Fibroblast of lung (primary cell): ENCODE measurements around the gene MCRS1. TPM values are rescaled to one million over a fixed set of nuclear protein-coding genes. Genes with fewer than 3 reads are reported as not detected.

ENCODE experiments used
- DNase-seq, 2 donors: peaks; one replicate each; pipeline versions ENCODE4 v3.0.0 to v3.0.0-alpha.2; 2010; ENCODE audit warnings: low read depth in 2 of 2
- H2AFZ ChIP-seq: 2 replicates; pipeline ENCODE4 v1.5.1; 2012; ENCODE audit warnings: low read length, control low read depth, inconsistent platforms
- H3K27ac ChIP-seq: 2 replicates; pipeline ENCODE4 v1.5.1; 2011; ENCODE audit warnings: low read length, control low read depth; ENCODE audit not compliant: insufficient read depth
- H3K27me3 ChIP-seq: 2 replicates; pipeline ENCODE4 v1.5.1; 2011; ENCODE audit warnings: mild to moderate bottlenecking, low read length; ENCODE audit not compliant: control insufficient read depth, insufficient read depth
- H3K36me3 ChIP-seq: 2 replicates; pipeline ENCODE4 v1.5.1; 2011; ENCODE audit warnings: low read length; ENCODE audit not compliant: control insufficient read depth, insufficient read depth
- H3K4me1 ChIP-seq: 2 replicates; pipeline ENCODE4 v1.5.1; 2011; ENCODE audit warnings: low read length; ENCODE audit not compliant: control insufficient read depth, insufficient read depth; ENCODE audit errors: extremely low read depth
- H3K4me2 ChIP-seq: 2 replicates; pipeline ENCODE4 v1.5.1; 2011; ENCODE audit warnings: low read length, control low read depth; ENCODE audit not compliant: insufficient read depth; ENCODE audit errors: extremely low read depth
- H3K4me3 ChIP-seq, 4 experiments: fragments of 200-600 bp in 1 of 4; sonication (generic) in 1 of 4; replicated peaks in 1 of 4; 2 replicates each; pipeline ENCODE4 v1.5.1; 2011 to 2016; ENCODE audit warnings: low read length in 4 of 4, low read depth in 3 of 4, mild to moderate bottlenecking in 3 of 4, control low read depth in 2 of 4, inconsistent platforms in 1 of 4, mixed read lengths in 1 of 4; ENCODE audit not compliant: insufficient read depth in 1 of 4; ENCODE audit errors: control extremely low read depth in 1 of 4
- H3K79me2 ChIP-seq: 2 replicates; pipeline ENCODE4 v1.5.1; 2012; ENCODE audit warnings: mild to moderate bottlenecking, low read length, inconsistent platforms; ENCODE audit not compliant: control insufficient read depth, insufficient read depth
- H3K9ac ChIP-seq: 2 replicates; pipeline ENCODE4 v1.5.1; 2011; ENCODE audit warnings: mild to moderate bottlenecking, low read length, control low read depth; ENCODE audit not compliant: insufficient read depth
- H3K9me3 ChIP-seq: 2 replicates; pipeline ENCODE4 v1.5.1; 2012; ENCODE audit warnings: low read depth, low read length; ENCODE audit not compliant: control insufficient read depth, insufficient read depth
- H4K20me1 ChIP-seq: 2 replicates; pipeline ENCODE4 v1.5.1; 2011; ENCODE audit warnings: low read length; ENCODE audit not compliant: control insufficient read depth, insufficient read depth; ENCODE audit errors: extremely low read depth
- CTCF ChIP-seq, 2 donors: IDR thresholded peaks in 1 of 2; conservative IDR thresholded peaks in 1 of 2; 1 replicate in 1 of 2; 2 replicates in 1 of 2; pipeline ENCODE4 v1.5.1; 2011 to 2012; ENCODE audit warnings: low read length in 2 of 2, control low read depth in 1 of 2, inconsistent platforms in 1 of 2, low read depth in 1 of 2, mild to moderate bottlenecking in 1 of 2
- EZH2 ChIP-seq: IDR thresholded peaks from 2 replicates; pipeline ENCODE4 v1.5.1; 2012; ENCODE audit warnings: low read length, control low read depth, mild to moderate bottlenecking; ENCODE audit errors: missing control alignments
- polyA plus RNA-seq, 2 donors: library from polyadenylated mRNA; depleted of rRNA in 1 of 2; stranded (reverse) in 1 of 2; unstranded in 1 of 2; fragments of >200 nt; gene quantifications; 2 replicates each; pipeline ENCODE4 v1.2.1, GENCODE V29; 2011 to 2012; ENCODE audit warnings: missing spikeins in 1 of 2
- total RNA-seq: library from RNA; depleted of rRNA; stranded (reverse); fragments of >200 nt; gene quantifications from 2 replicates; pipeline ENCODE4 v1.2.1, GENCODE V29; 2014

The MCRS1 gene
- total and polyA plus RNA-seq, 2 donors (not counting 1 experiment from before 2014, with no cell fraction given), result 51.1 to 52.2 TPM

GRCh38 chr12:49558526-49558925 is 9.4 kb downstream of the MCRS1 start:
- Histone ChIP-seq H2AFZ (no peak overlapping the region), H3K9me3 (no peaks in the 10 kb centered on the region), H3K27ac (no peak overlapping the region), H3K36me3 (peaks cover 22% of the 10 kb centered on the region), H3K79me2 (no peaks in the 10 kb centered on the region), H3K9ac (no peak overlapping the region), H3K4me3 (no peak overlapping the region), H3K27me3 (no peaks in the 10 kb centered on the region), H4K20me1 (no peaks in the 10 kb centered on the region), H3K4me2 (no peak overlapping the region), H3K4me1 (no peaks in the 10 kb centered on the region)
- DNase-seq, result no peak
- no peak for TF ChIP-seq CTCF (conservative IDR thresholded peaks at IDR 0.05 in 1 of 2, IDR thresholded peaks at IDR 0.05 in 1 of 2; ENCODE audit: low read depth in 1 of 2, low read length in 2 of 2)
- TF ChIP-seq EZH2, result no peak

- DNase-seq, result no peak
- no peaks in the 10 kb centered on the region for H3K9me3 ChIP-seq
- no peak overlapping the region for H3K4me3 ChIP-seq
- H3K4me1 ChIP-seq, result no peaks in the 10 kb centered on the region
- H3K27ac ChIP-seq, result no peak overlapping the region
- H3K27me3 ChIP-seq, result no peaks in the 10 kb centered on the region
- peak in 1 of 2 donors; percentile 29 for TF ChIP-seq CTCF (conservative IDR thresholded peaks at IDR 0.05 in 1 of 2, IDR thresholded peaks at IDR 0.05 in 1 of 2; ENCODE audit: low read depth in 1 of 2, low read length in 2 of 2)
- no peak for TF ChIP-seq EZH2
- no peaks in the 10 kb centered on the region for H4K20me1 ChIP-seq
- no peak overlapping the region for H3K9ac ChIP-seq
- H3K79me2 ChIP-seq, result no peaks in the 10 kb centered on the region
- H3K36me3 ChIP-seq, result peaks cover 18% of the 10 kb centered on the region
- no peak overlapping the region for H2AFZ ChIP-seq
- no peak overlapping the region for H3K4me2 ChIP-seq
Observed at GRCh38 chr12:49557917-49558215, 10.1 kb downstream of the MCRS1 start.

- no peak overlapping the region for H3K4me3 ChIP-seq
- no peaks in the 10 kb centered on the region for H3K9me3 ChIP-seq
- H3K27ac ChIP-seq, result no peak overlapping the region
- H3K27me3 ChIP-seq, result peaks cover 1% of the 10 kb centered on the region
- no peak for DNase-seq
- no peak overlapping the region for H3K9ac ChIP-seq
- H2AFZ ChIP-seq, result no peak overlapping the region
- H3K79me2 ChIP-seq, result no peaks in the 10 kb centered on the region
- TF ChIP-seq CTCF (conservative IDR thresholded peaks at IDR 0.05 in 1 of 2, IDR thresholded peaks at IDR 0.05 in 1 of 2; ENCODE audit: low read depth in 1 of 2, low read length in 2 of 2) (no peak), EZH2 (no peak)
- H3K4me1 ChIP-seq, result no peaks in the 10 kb centered on the region
- H4K20me1 ChIP-seq, result no peaks in the 10 kb centered on the region
- no peak overlapping the region for H3K4me2 ChIP-seq
- H3K36me3 ChIP-seq, result peaks cover 18% of the 10 kb centered on the region
Observed at GRCh38 chr12:49557187-49557916, 10.6 kb downstream of the MCRS1 start.
